GM19438 (cell line): ENCODE results near the gene LACRT.

Experiments used
- ATAC-seq: cut with Tn5 transposase; IDR thresholded peaks from one replicate; pipeline ENCODE4 v1.9.1; 2021; ENCODE audit warnings: low read depth; ENCODE audit not compliant: unreplicated experiment

LACRT gene

DNA sequence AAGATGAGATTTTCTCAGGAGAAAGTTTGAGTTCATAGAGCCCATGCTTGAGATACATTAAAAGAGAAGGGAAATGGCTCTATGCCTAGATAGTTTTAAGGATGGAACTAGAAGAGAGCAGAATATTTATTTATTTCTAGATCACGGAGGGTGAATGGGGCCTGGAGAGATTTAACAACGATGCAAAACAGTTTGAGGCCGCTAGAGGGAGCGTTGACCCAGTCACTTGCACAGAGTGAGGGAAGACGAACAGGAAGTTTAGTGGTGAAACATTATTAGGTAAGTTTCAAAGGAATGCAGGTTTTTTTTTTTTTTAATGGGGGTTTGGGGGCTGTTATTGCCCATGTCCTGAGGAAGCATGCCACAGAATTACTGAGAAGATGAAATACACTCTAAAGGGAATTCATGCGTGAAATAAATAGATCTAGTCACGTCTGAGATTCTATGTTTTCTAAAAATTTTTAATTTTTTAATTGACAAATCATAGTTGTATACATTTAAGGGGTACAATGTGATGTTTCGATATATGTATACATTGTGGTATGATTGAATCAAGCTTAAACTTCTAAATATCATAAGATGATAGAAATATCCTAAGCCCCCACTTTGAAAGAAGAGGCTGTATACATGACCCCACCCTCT is 31.4 kb downstream of the LACRT start:
- peak; percentile 93 for ATAC-seq

GRCh38 chr12:54602661-54603060 is 32.0 kb downstream of the LACRT start:
- no peak for ATAC-seq

GRCh38 chr12:54601841-54602240 is 32.9 kb downstream of the LACRT start:
- ATAC-seq, result no peak

- ATAC-seq, result no peak
Measured at GRCh38 chr12:54598970-54599369, 35.7 kb downstream of the LACRT start.

- no peak for ATAC-seq
Measured at GRCh38 chr12:54596526-54596946, 38.2 kb downstream of the LACRT start.

GRCh38 chr12:54595471-54595870 is 39.2 kb downstream of the LACRT start:
- ATAC-seq, result no peak

DNA sequence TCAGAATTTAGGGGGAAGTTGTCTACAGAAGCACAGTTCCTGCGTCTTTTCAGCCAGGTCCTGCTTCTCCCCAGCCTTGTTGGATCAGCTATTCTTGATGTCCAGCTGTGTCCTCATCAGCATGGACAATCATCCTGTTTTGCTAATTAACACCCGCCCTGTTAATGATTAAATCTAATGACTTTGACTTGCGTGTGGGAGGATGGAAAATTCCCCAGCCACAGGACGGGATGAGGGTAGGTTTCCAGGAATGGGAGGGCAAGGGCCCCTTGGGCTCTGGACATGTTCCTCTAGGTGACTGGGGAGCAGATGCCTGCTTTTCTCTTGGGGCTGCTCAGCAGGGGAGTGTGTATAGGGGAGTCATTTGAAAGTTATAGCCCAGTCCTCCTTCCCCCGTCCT is 41.0 kb downstream of the LACRT start:
- no peak for ATAC-seq

GRCh38 chr12:54593135-54593534 is 41.6 kb downstream of the LACRT start:
- ATAC-seq, result no peak

- ATAC-seq, result no peak
Measured at GRCh38 chr12:54592316-54592715, 42.4 kb downstream of the LACRT start.

GRCh38 chr12:54590978-54591591 is 43.6 kb downstream of the LACRT start:
- ATAC-seq, result no peak

GRCh38 chr12:54589964-54590363 is 44.7 kb downstream of the LACRT start:
- no peak for ATAC-seq

GRCh38 chr12:54588890-54589267 is 45.8 kb downstream of the LACRT start:
- no peak for ATAC-seq

- ATAC-seq, result no peak
Measured at GRCh38 chr12:54588110-54588889, 46.4 kb downstream of the LACRT start, which contains the start of gene PPP1R1A. TSS of gene PPP1R1A (minus strand) at chr12:54588659. CDS start at chr12:54588488, 171 bp downstream.

DNA sequence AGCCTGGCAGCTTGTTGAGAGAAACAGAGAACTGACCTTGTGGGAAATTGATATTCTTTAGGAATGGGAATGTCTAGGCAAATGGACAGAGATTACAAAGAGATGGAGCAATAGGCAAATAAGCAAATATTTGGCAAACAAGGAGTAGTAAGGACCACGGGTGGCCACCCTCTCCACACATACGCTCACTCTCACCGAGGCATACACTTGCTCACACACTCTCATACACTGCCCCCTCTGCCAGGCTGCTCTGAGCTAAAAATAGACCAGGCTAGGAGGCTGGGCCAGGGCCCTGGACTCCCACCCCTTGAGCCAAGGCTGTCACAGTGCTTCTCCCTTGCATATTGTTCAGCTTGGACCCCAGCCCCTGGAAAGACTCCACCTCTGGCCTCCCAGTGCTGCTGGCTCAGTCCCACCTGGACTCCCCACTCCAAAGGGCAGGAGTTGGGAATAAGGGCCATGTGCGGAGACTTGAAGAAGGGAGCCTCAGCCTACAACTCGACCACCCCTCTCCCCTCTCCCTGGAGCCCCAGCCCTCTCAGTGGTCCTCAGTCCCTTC is 47.3 kb downstream of the LACRT start:
- no peak for ATAC-seq

DNA sequence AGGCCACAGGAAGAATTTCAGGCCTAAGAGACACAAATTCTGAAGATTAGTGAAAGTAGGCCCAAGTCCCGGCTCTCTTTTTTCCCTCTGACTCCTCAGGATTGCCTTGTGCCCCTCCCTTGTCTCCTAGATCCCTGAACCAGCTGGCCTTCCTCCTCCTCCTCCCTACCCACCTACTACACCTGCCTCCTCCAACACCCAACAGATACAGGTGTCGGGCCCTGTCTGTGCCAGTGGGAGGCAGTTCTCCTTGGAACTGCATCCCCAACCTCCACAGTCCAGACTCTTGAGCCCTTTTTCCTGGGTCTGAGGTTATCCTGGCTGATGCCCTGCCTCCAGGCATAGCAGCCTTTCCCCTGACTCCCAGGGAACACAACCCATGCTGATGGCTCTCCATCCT is 48.1 kb downstream of the LACRT start:
- no peak for ATAC-seq

DNA sequence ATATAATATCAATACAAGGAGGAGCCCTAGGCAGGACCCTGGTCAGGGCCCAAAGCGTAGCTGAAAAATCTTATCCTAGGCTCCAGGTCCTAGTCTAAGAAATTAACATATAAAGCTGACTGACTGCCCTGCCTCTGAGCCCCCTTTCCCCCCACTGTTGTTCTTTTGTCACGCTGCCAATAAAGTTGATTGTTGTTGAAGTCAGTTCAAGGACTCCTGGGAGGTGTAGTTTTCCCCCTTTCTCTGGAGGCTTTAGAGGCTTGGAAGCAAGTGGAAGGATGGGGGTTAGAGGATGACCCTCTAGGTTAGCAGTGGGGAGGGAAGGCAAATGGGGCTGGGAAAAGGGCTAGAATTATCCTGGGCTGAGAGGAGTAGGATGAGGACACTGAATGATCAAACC is 49.5 kb downstream of the LACRT start:
- no peak for ATAC-seq

GRCh38 chr12:54584128-54584527 is 50.6 kb downstream of the LACRT start:
- ATAC-seq, result no peak

DNA sequence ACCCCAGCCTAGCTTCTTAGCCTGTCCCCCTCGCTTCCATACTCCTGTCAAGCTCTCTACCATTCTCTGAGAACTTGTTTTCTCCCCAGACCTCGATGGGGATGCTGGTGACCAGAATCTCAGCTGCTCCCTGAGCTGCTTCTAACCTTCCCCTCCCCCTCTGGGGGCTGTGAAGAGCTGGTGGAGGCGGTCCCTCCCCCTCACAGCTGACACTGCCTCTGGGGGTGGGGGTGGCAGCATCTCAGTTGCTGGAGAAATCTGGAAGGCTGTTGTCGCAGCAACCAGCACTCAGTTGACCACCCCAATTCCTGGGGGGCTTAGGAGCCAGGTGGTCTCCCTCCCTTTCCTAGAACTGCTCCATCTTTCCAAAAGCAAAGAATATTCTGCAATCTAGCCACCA is 51.0 kb downstream of the LACRT start:
- no peak for ATAC-seq

- ATAC-seq, result no peak
Measured at GRCh38 chr12:54581412-54581811, 53.3 kb downstream of the LACRT start.
